OCI-LY3 (cell line): Measurements from ENCODE around the gene STRC.
"Not testable (repeated sequence)": the region's sequence is repeated elsewhere in the genome, so short reads cannot be mapped to it uniquely, and the experiment has no call there.

Experiments used
- CTCF ChIP-seq: fragments of 200-600, 300-600 bp; sonication (generic); IDR thresholded peaks from 2 replicates; pipeline ENCODE4 v1.5.1; 2014; ENCODE audit warnings: antibody characterized with exemption, low read length, low read depth
- EZH2phosphoT487 ChIP-seq: fragments of 200-600 bp; shearing (Covaris generic); IDR thresholded peaks from 2 replicates; pipeline ENCODE4 v1.6.1; 2018; ENCODE audit warnings: antibody characterized with exemption, mixed run types, low read depth

GRCh38 chr15:43649430-43649926 lies 30.9 kb upstream of the STRC start:
- not testable (repeated sequence) for TF ChIP-seq CTCF, EZH2phosphoT487
